IMR-90 (cell line): Measurements from ENCODE around the gene ALG11. TPM values are rescaled to one million over a fixed set of nuclear protein-coding genes. Genes with fewer than 3 reads are reported as not detected.

Experiments
- ATAC-seq: fragments of 200-7000 bp; cut with Tn5 transposase; 2 replicates; pipeline ENCODE4 v1.9.1; 2020; ENCODE audit warnings: low read depth, mild to moderate bottlenecking, moderate library complexity
- BruUV-seq: library from RNA; stranded (reverse); fragments of 400-500 nt; replicated peaks from 2 replicates; lab custom pipeline; 2021; lab: Mats Ljungman, UMichigan
- CTCF ChIA-PET: fragments of 300-600 bp; formaldehyde crosslinking; extraction: SDS; loops from one replicate; lab custom pipeline; 2021; ENCODE audit warnings: antibody characterized with exemption; lab: Yijun Ruan, JAX
- POLR2A ChIA-PET: fragments of 300-600 bp; sonication (Branson Sonifier 250); formaldehyde crosslinking; loops from one replicate; lab custom pipeline; 2022; ENCODE audit warnings: antibody characterized with exemption; ENCODE audit not compliant: unreplicated experiment; lab: Charles Lee
- DNase-seq: peaks from one replicate; pipeline ENCODE4 v3.0.0; 2013
- H2AFZ ChIP-seq: replicated peaks from 2 replicates; pipeline ENCODE3; 2013; ENCODE audit warnings: low read length, mild to moderate bottlenecking; ENCODE audit not compliant: poor library complexity
- H2AK5ac ChIP-seq: 2 replicates; pipeline ENCODE4 v1.6.1; 2013; ENCODE audit warnings: low read depth, low read length, inconsistent platforms
- H2AK9ac ChIP-seq: replicated peaks from 2 replicates; pipeline ENCODE3; 2013; ENCODE audit warnings: mild to moderate bottlenecking, low read depth, low read length, moderate library complexity; ENCODE audit not compliant: poor library complexity
- H2BK120ac ChIP-seq: 2 replicates; pipeline ENCODE4 v1.6.1; 2013; ENCODE audit warnings: low read depth, low read length, inconsistent platforms
- H2BK15ac ChIP-seq: 3 replicates; pipeline ENCODE4 v1.6.1; 2013; ENCODE audit warnings: low read depth, low read length, inconsistent platforms
- H2BK20ac ChIP-seq: 2 replicates; pipeline ENCODE4 v1.6.1; 2013; ENCODE audit warnings: low read depth, mild to moderate bottlenecking, inconsistent platforms, low read length, moderate library complexity
- H2BK5ac ChIP-seq: 2 replicates; pipeline ENCODE4 v1.6.1; 2013; ENCODE audit warnings: mild to moderate bottlenecking, low read depth, low read length, inconsistent platforms; ENCODE audit not compliant: poor library complexity, severe bottlenecking
- H3K14ac ChIP-seq: replicated peaks from 2 replicates; pipeline ENCODE4 v1.6.1; 2013; ENCODE audit warnings: low read depth, low read length, inconsistent platforms
- H3K18ac ChIP-seq: 2 replicates; pipeline ENCODE4 v1.6.1; 2013; ENCODE audit warnings: low read depth, low read length, control low read depth
- H3K23ac ChIP-seq: 2 replicates; pipeline ENCODE4 v1.6.1; 2013; ENCODE audit warnings: low read depth, low read length, inconsistent platforms
- H3K27ac ChIP-seq: 2 replicates; pipeline ENCODE4 v1.5.1; 2013; ENCODE audit warnings: mild to moderate bottlenecking, control low read depth, low read length; ENCODE audit not compliant: insufficient read depth
- H3K27me3 ChIP-seq: 2 replicates; pipeline ENCODE4 v1.6.1; 2013; ENCODE audit warnings: low read length; ENCODE audit not compliant: control insufficient read depth, insufficient read depth
- H3K36me3 ChIP-seq: 2 replicates; pipeline ENCODE4 v1.6.1; 2013; ENCODE audit warnings: low read length, mixed read lengths; ENCODE audit not compliant: control insufficient read depth, insufficient read depth
- H3K4ac ChIP-seq: 2 replicates; pipeline ENCODE4 v1.6.1; 2013; ENCODE audit warnings: low read depth, low read length, inconsistent platforms
- H3K4me1 ChIP-seq: 2 replicates; pipeline ENCODE4 v1.6.1; 2013; ENCODE audit warnings: low read length, mixed read lengths; ENCODE audit not compliant: control insufficient read depth, insufficient read depth
- H3K4me2 ChIP-seq: 2 replicates; pipeline ENCODE4 v1.6.1; 2013; ENCODE audit warnings: low read depth, mild to moderate bottlenecking, control low read depth, low read length, moderate library complexity
- H3K4me3 ChIP-seq: 2 replicates; pipeline ENCODE4 v1.5.1; 2013; ENCODE audit warnings: low read depth, mild to moderate bottlenecking, control low read depth, low read length, moderate library complexity; ENCODE audit not compliant: insufficient read depth
- H3K56ac ChIP-seq: 2 replicates; pipeline ENCODE4 v1.6.1; 2013; ENCODE audit warnings: low read length, inconsistent platforms; ENCODE audit not compliant: insufficient read depth; ENCODE audit errors: extremely low read depth
- H3K79me1 ChIP-seq, 2 experiments: 2 replicates each; pipeline ENCODE4 v1.6.1; 2013; ENCODE audit warnings: low read length in 2 of 2, inconsistent platforms in 1 of 2, low read depth in 1 of 2
- H3K9ac ChIP-seq: 2 replicates; pipeline ENCODE4 v1.6.1; 2013; ENCODE audit warnings: low read depth, low read length, control low read depth
- H3K9me1 ChIP-seq: 2 replicates; pipeline ENCODE4 v1.6.1; 2013; ENCODE audit warnings: low read length, inconsistent platforms; ENCODE audit not compliant: insufficient read depth
- H3K9me3 ChIP-seq: 2 replicates; pipeline ENCODE4 v1.6.1; 2013; ENCODE audit warnings: low read length; ENCODE audit not compliant: control insufficient read depth, insufficient read depth
- H4K20me1 ChIP-seq: 2 replicates; pipeline ENCODE4 v1.6.1; 2013; ENCODE audit warnings: low read length, inconsistent platforms; ENCODE audit not compliant: insufficient read depth
- H4K5ac ChIP-seq: 2 replicates; pipeline ENCODE4 v1.6.1; 2013; ENCODE audit warnings: mild to moderate bottlenecking, low read depth, low read length, control low read depth
- H4K8ac ChIP-seq, 2 experiments: 2 replicates each; pipeline ENCODE4 v1.6.1; 2013; ENCODE audit warnings: low read depth in 2 of 2, low read length in 2 of 2, control low read depth in 1 of 2, inconsistent platforms in 1 of 2
- H4K91ac ChIP-seq: 2 replicates; pipeline ENCODE4 v1.6.1; 2013; ENCODE audit warnings: low read depth, low read length, inconsistent platforms; ENCODE audit not compliant: insufficient read depth
- CEBPB ChIP-seq: IDR thresholded peaks from 2 replicates; pipeline ENCODE4 v1.6.1; 2012; ENCODE audit warnings: low read depth, low read length, improper control_type of control experiment
- CHD1 ChIP-seq: IDR thresholded peaks from 2 replicates; pipeline ENCODE4 v1.6.1; 2012; ENCODE audit warnings: low read depth, low read length, improper control_type of control experiment
- FOS ChIP-seq: fragments of 150-350 bp; IDR thresholded peaks from 2 replicates; pipeline ENCODE4 v1.6.1; 2016; ENCODE audit warnings: low read depth, low read length
- MAFK ChIP-seq: IDR thresholded peaks from 2 replicates; pipeline ENCODE4 v1.6.1; 2012; ENCODE audit warnings: low read depth, low read length, improper control_type of control experiment
- MAZ ChIP-seq: IDR thresholded peaks from 2 replicates; pipeline ENCODE4 v1.6.1; 2012; ENCODE audit warnings: low read depth, mild to moderate bottlenecking, low read length, improper control_type of control experiment, moderate library complexity, borderline replicate concordance
- NFE2L2 ChIP-seq: fragments of 150-350 bp; IDR thresholded peaks from 2 replicates; pipeline ENCODE4 v1.6.1; 2016; ENCODE audit warnings: low read depth, mild to moderate bottlenecking, low read length
- POLR2A ChIP-seq: IDR thresholded peaks from 2 replicates; pipeline ENCODE4 v1.6.1; 2012; ENCODE audit warnings: mild to moderate bottlenecking, low read depth, low read length
- RCOR1 ChIP-seq: IDR thresholded peaks from 2 replicates; pipeline ENCODE4 v1.6.1; 2012; ENCODE audit warnings: mild to moderate bottlenecking, low read length, improper control_type of control experiment; ENCODE audit not compliant: insufficient replicate concordance
- RFX5 ChIP-seq: IDR thresholded peaks from 2 replicates; pipeline ENCODE4 v1.8.0; 2012; ENCODE audit warnings: low read depth, mild to moderate bottlenecking, low read length, moderate library complexity
- SMC3 ChIP-seq: fragments of 150-350 bp; IDR thresholded peaks from 2 replicates; pipeline ENCODE4 v1.6.1; 2016; ENCODE audit warnings: low read depth, mild to moderate bottlenecking, antibody characterized with exemption, low read length, moderate library complexity
- WGBS, 2 experiments: methylation state at CpG; one replicate each; pipeline versions ENCODE4 v1.1.5 to v1.1.7; 2013; ENCODE audit warnings: missing lambda C conversion rate in 2 of 2; ENCODE audit not compliant: insufficient read length in 1 of 2; ENCODE audit errors: extremely low coverage in 2 of 2; 5-methylcytosine and 5-hydroxymethylcytosine counted together
- dilution Hi-C: fragments of 300-500 bp; cut with HindIII; formaldehyde crosslinking; loops from one replicate; pipeline ENCODE4 v1.14.3; 2018; ENCODE audit warnings: low sequenced_read_pairs; ENCODE audit not compliant: unreplicated experiment
- in situ Hi-C: fragments of 300-500 bp; cut with MboI; formaldehyde crosslinking; loops from 3 replicates; pipeline ENCODE4 v1.14.3; 2019; ENCODE audit warnings: low sequenced_read_pairs, inconsistent platforms, mixed read lengths
- intact Hi-C: fragments of 100-400 bp; cut with micrococcal nuclease; formaldehyde crosslinking; loops from 2 replicates; pipeline ENCODE4 v1.10.0; 2022
- polyA plus RNA-seq, 3 experiments: library from polyadenylated mRNA; depleted of rRNA; stranded (reverse); fragments of >200 nt; gene quantifications; 2 replicates each; pipeline ENCODE4 v1.2.3, GENCODE V29; 2012; ENCODE audit warnings: low replicate concordance in 1 of 3
- total RNA-seq: library from RNA; depleted of rRNA; stranded (reverse); fragments of >200 nt; gene quantifications from 2 replicates; pipeline ENCODE4 v1.2.3, GENCODE V29; 2012
- TF ChIP-seq, protein P1 (sequence below): fragments of 150-350 bp; IDR thresholded peaks from 2 replicates; pipeline ENCODE4 v1.6.1; 2016; ENCODE audit warnings: low read depth, mild to moderate bottlenecking, low read length, moderate library complexity, borderline replicate concordance

The ALG11 gene
- total and polyA plus RNA-seq, 2 of the 4 experiments (the other 2 are of a cell fraction) = 10.0 to 12.7 TPM

DNA sequence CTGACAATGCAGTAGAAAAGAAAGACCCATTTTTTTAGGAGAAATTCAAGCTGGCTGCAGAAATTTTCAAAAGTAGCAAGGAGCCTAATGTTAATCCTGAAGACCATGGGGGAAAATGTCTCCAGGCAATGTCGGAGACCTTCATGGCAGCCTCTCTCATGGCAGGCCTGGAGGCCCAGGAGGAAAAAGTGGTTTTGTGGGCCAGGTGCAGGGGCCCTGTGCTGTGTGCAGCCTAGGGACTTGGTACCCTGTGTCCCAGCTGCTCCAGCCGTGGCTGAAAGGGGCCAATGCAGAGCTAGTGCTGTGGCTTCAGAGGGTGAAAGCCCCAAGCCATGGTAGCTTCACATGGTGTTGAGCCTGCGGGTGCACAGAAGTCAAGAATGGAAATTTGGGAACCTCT, 4.1 kb downstream of the ALG11 start:
- H3K4me1 ChIP-seq = no peaks in the 10 kb centered on the region
- no peak overlapping the region for H3K56ac ChIP-seq
- no peak overlapping the region for H3K9ac ChIP-seq
- dilution Hi-C loops (no loop called here), in situ Hi-C loops (loop anchor here (25.0 kb wide), 1 partner anchor 446 kb away; the partner anchor contains the start of genes CKAP2 and VPS36), intact Hi-C loops (loop anchor here (10.0 kb wide), 1 partner anchor 201 kb away; no protein-coding TSS in a partner anchor)
- no peak overlapping the region for H3K4me3 ChIP-seq
- no peak overlapping the region for H3K4me2 ChIP-seq
- no peaks in the 10 kb centered on the region; the same call in 1 of the 2 replicates for H4K20me1 ChIP-seq
- ChIA-PET CTCF (interaction anchor here (0.6 kb wide), 1 partner anchor 111 kb away, joined by 5 read pairs; no protein-coding TSS in a partner anchor), POLR2A (no interaction called here)
- no peak overlapping the region for H2AFZ ChIP-seq
- H3K18ac ChIP-seq = no peak overlapping the region
- H2BK5ac ChIP-seq = no peak overlapping the region
- no peaks in the 10 kb centered on the region for H3K9me1 ChIP-seq
- no peak overlapping the region for H3K14ac ChIP-seq
- no peak for DNase-seq
- no TSS peak for BruUV-seq
- H2BK120ac ChIP-seq = no peak overlapping the region
- no peak overlapping the region for H2BK15ac ChIP-seq
- no peak overlapping the region for H2AK5ac ChIP-seq
- H4K8ac ChIP-seq = no peak overlapping the region
- peaks cover 17 to 25% of the 10 kb centered on the region in 2 experiments for H3K79me1 ChIP-seq
- TF ChIP-seq CHD1 (no peak), RFX5 (no peak), NFE2L2 (no peak), MAFK (no peak), RCOR1 (no peak), FOS (no peak), SMC3 (no peak), POLR2A (no peak), MAZ (no peak), CEBPB (no peak)
- TF ChIP-seq, protein P1, sequence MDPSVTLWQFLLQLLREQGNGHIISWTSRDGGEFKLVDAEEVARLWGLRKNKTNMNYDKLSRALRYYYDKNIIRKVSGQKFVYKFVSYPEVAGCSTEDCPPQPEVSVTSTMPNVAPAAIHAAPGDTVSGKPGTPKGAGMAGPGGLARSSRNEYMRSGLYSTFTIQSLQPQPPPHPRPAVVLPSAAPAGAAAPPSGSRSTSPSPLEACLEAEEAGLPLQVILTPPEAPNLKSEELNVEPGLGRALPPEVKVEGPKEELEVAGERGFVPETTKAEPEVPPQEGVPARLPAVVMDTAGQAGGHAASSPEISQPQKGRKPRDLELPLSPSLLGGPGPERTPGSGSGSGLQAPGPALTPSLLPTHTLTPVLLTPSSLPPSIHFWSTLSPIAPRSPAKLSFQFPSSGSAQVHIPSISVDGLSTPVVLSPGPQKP = no peak
- H3K9me3 ChIP-seq = no peaks in the 10 kb centered on the region
- H3K27me3 ChIP-seq = no peaks in the 10 kb centered on the region
- no peak overlapping the region for H2AK9ac ChIP-seq
- no peak overlapping the region for H4K5ac ChIP-seq
- no CpG with 5 or more reads among the region's 3 CpGs for WGBS, 2 experiments
- no peak overlapping the region for H2BK20ac ChIP-seq
- H4K91ac ChIP-seq = no peak overlapping the region
- no peak for ATAC-seq
- peaks cover 8% of the 10 kb centered on the region for H3K36me3 ChIP-seq
- no peak overlapping the region for H3K23ac ChIP-seq
- H3K27ac ChIP-seq = no peak overlapping the region
- no peak overlapping the region for H3K4ac ChIP-seq
